Stimulated activated naive B cell treated with anti-CD40 and anti-IgM and Interleukin-4, amounts not matched to agents 10 μg/mL and 1 μg/mL and 100 μg/mL, for 72 hours (primary cell): ENCODE data around the gene SCN3B.

Source experiments
- ATAC-seq, 2 donors: fragments of 150-1000 bp; cut with Tn5 transposase; replicated peaks; 2 replicates each; pipeline ENCODE4 v1.10.0; 2021; ENCODE audit warnings: moderate library complexity in 1 of 2
- DNase-seq: peaks from one replicate; pipeline ENCODE4 v3.0.0; 2021
- H3K27ac Mint-ChIP-seq: one replicate; pipeline ENCODE4 v1.8.0; 2022; ENCODE audit warnings: mild to moderate bottlenecking, mixed read lengths
- H3K27me3 Mint-ChIP-seq, 2 donors: one replicate each; pipeline ENCODE4 v1.8.0; 2022; ENCODE audit warnings: mixed read lengths in 2 of 2
- H3K36me3 Mint-ChIP-seq, 2 donors: one replicate each; pipeline ENCODE4 v1.8.0; 2022; ENCODE audit warnings: mixed read lengths in 2 of 2, mild to moderate bottlenecking in 1 of 2
- H3K4me1 Mint-ChIP-seq, 2 donors: one replicate each; pipeline ENCODE4 v1.8.0; 2022; ENCODE audit warnings: mixed read lengths in 2 of 2, mild to moderate bottlenecking in 1 of 2
- H3K4me3 Mint-ChIP-seq, 2 donors: one replicate each; pipeline ENCODE4 v1.8.0; 2022; ENCODE audit warnings: mild to moderate bottlenecking in 2 of 2, mixed read lengths in 2 of 2, moderate library complexity in 1 of 2
- H3K9me3 Mint-ChIP-seq, 2 donors: one replicate each; pipeline ENCODE4 v1.8.0; 2022; ENCODE audit warnings: mixed read lengths in 2 of 2, mild to moderate bottlenecking in 1 of 2

The SCN3B gene

DNA sequence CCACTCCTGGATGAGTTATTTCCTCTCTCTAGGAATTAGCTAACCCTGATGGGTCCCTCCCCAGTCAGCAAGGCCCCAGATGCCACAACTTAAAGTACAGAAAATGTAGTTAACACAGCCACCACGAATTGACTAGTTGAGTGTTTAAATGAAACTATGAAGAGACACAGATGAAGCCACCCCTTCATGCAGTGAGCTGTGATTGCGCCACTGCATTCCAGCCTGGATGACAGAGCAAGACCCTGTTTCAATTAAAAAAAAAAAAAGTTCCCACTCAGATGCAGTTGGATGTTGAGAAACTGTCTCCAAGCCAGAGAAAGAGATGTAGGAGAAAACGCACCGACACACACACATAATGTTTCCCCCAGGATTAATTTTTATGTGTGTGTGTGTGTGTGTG lies 53.3 kb downstream of the SCN3B start:
- ATAC-seq (no peak), DNase-seq (no peak)
- Mint-ChIP-seq H3K9me3 (no peaks in the 10 kb centered on the region), H3K27me3 (no peaks in the 10 kb centered on the region), H3K27ac (no peak overlapping the region), H3K4me3 (no peak overlapping the region), H3K36me3 (no peaks in the 10 kb centered on the region), H3K4me1 (peaks cover 8 to 9% of the 10 kb centered on the region in 2 donors)

DNA sequence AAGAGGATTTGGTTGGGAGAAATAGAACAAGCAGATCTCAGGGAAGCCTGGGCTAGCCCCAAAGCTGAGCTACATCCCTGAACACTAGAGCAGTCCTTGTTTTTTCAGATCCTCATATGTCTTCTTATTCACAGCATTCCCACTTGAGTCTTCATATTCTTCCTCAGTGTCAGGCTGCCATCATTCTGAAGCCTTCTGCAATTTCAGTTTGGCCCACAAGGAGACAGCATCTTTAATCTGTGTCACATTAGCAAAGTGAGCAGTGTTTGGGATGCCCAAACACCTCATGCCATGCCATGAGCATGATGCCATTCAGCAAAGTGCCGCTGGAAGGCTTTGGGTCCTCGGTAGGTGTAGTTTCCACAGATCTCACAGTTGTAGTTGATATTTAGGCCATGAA lies 56.6 kb downstream of the SCN3B start:
- Mint-ChIP-seq H3K4me3 (no peak overlapping the region), H3K27me3 (no peaks in the 10 kb centered on the region), H3K27ac (no peak overlapping the region), H3K36me3 (no peaks in the 10 kb centered on the region), H3K4me1 (no peaks in the 10 kb centered on the region), H3K9me3 (no peaks in the 10 kb centered on the region)
- ATAC-seq, result no peak
- DNase-seq, result no peak

DNA sequence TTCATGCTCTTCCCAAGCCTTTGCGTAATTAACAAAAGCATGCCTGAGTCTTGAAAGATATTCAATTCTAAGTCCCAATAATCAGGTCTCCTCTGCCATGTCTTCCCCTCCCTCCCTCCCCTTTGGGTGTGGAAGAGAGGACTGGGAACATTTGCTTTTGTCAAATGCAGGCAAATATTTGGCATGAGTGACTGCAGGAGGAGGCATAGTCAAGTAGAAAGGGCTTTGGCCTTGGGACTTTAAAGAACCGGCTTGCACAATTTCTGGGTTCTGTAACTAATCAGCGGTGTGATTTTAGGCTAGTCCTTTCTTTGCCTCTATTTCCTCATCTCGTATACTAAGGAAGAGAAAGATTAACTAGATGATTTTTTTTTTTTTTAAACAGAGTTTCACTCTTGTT lies 59.5 kb downstream of the SCN3B start:
- no peaks in the 10 kb centered on the region for H3K9me3 Mint-ChIP-seq
- H3K27me3 Mint-ChIP-seq, result no peaks in the 10 kb centered on the region
- H3K4me1 Mint-ChIP-seq, result no peaks in the 10 kb centered on the region
- no peak overlapping the region for H3K4me3 Mint-ChIP-seq
- H3K36me3 Mint-ChIP-seq, result no peaks in the 10 kb centered on the region
- ATAC-seq (no peak), DNase-seq (no peak)
- H3K27ac Mint-ChIP-seq, result no peak overlapping the region

DNA sequence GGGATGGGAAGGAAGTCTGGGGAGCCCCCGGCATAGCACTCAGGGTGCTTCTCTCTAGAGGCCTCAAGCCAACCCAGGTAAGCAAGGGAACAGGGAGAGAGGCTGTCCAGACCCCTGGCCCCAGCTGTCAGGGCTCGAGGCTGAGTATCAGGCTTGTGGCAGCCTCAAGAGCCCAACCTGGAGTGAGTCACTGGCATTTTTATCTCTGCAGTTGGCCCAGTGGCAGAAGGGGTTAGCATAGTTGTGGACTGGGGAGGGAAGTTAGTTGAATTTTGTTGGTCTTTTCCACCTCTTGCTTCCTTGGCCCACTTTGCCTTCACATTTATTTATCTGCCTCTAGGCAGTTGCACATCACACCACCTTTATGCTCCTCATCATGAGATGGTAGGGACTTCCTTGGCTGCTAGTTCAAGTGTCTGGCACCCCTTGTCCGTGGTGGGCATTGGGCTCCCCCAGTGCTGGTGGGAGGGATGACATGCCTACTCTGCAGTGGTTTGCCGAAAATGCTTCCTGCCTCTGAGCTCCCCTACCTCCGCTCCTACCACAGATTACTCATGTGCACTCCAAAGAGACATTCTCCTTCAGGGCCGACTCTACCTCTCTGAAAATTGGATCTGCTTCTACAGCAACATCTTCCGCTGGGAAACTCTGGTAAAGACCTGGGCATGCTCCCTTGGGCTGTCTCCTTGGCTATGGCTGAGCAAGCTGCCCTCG lies 60.1 kb downstream of the SCN3B start:
- H3K27ac Mint-ChIP-seq, result no peak overlapping the region
- no peaks in the 10 kb centered on the region for H3K9me3 Mint-ChIP-seq
- H3K4me3 Mint-ChIP-seq, result no peak overlapping the region
- no peaks in the 10 kb centered on the region for H3K4me1 Mint-ChIP-seq
- H3K36me3 Mint-ChIP-seq, result no peaks in the 10 kb centered on the region
- ATAC-seq (no peak), DNase-seq (no peak)
- no peaks in the 10 kb centered on the region for H3K27me3 Mint-ChIP-seq

DNA sequence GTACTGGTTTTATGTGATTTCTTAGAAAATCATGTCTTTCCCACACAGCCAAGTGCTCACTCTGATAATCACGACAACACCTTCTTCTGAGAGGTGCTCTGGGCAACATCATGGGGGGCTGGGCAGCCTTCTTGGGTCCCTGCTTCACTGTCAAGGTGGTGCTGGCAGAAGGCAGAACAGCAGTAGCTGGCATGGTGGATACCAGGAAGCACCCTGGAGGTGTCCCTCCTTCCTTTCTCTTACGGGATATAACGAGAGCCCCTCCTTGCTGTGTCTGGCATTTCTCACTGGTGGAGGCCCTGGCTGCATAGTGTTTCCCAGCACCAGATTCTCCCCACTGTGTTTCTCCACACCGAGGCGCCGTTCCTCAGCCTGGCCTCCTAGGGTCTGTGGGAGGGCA lies 60.9 kb downstream of the SCN3B start:
- H3K27me3 Mint-ChIP-seq, result no peaks in the 10 kb centered on the region
- H3K27ac Mint-ChIP-seq, result no peak overlapping the region
- ATAC-seq (no peak), DNase-seq (no peak)
- H3K4me3 Mint-ChIP-seq, result no peak overlapping the region
- H3K9me3 Mint-ChIP-seq, result no peaks in the 10 kb centered on the region
- no peaks in the 10 kb centered on the region for H3K36me3 Mint-ChIP-seq
- no peaks in the 10 kb centered on the region for H3K4me1 Mint-ChIP-seq

DNA sequence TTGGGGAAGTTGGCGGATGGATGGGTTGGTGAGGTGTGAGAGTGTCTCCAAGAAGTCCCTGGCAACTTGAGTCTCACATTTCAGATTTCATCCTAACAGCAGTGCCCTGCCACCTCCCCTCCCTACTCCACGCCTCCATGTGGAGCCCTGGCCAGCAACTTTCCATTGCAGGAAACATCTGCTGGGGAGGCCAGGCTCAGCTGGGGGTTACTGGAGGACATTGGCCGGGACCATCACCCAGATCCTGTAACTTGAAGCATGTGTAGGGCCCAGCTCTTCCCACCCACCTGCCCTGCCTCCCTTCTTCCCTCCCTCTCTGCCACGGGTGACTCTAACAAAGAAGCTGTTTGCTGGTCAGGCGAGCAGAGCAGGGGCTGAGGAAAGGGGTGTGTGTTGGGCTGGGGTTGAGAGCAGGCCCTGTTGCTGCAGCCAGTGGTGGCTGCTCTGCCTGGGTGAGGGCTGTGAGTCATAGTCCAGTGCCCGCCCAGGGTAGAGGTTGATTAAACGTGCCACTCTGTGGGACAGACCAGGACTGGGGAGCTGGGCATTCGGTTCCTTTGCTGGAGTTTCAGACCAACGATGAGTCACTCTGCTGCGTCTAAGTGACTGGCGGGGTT lies 64.0 kb downstream of the SCN3B start:
- no peaks in the 10 kb centered on the region for H3K36me3 Mint-ChIP-seq
- no peak for DNase-seq
- no peaks in the 10 kb centered on the region for H3K27me3 Mint-ChIP-seq
- H3K4me3 Mint-ChIP-seq, result no peak overlapping the region
- no peaks in the 10 kb centered on the region for H3K4me1 Mint-ChIP-seq
- no peak overlapping the region for H3K27ac Mint-ChIP-seq
- no peak for ATAC-seq
- no peaks in the 10 kb centered on the region for H3K9me3 Mint-ChIP-seq

DNA sequence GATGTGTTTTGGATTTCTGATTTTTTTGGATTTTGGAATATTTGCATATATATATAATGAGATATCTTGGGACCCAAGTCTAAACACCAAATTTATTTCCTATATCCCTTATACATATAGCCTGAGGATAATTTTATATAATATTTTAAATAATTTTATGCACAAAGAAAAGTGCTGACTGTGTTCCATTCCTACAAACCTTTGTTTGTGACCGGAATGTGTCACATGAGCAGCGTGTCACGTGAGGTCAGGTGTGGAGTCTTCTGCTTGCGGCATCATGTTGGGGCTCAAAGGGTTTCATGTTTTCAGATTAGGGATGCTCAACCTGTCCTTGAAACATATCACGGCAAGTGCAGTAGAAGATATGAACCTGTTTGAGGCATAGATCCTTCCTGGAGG lies 65.6 kb downstream of the SCN3B start:
- DNase-seq, result no peak
- no peak overlapping the region for H3K27ac Mint-ChIP-seq
- no peak for ATAC-seq
- no peaks in the 10 kb centered on the region for H3K9me3 Mint-ChIP-seq
- no peaks in the 10 kb centered on the region for H3K36me3 Mint-ChIP-seq
- H3K4me3 Mint-ChIP-seq, result no peak overlapping the region
- H3K27me3 Mint-ChIP-seq, result no peaks in the 10 kb centered on the region
- H3K4me1 Mint-ChIP-seq, result no peaks in the 10 kb centered on the region

DNA sequence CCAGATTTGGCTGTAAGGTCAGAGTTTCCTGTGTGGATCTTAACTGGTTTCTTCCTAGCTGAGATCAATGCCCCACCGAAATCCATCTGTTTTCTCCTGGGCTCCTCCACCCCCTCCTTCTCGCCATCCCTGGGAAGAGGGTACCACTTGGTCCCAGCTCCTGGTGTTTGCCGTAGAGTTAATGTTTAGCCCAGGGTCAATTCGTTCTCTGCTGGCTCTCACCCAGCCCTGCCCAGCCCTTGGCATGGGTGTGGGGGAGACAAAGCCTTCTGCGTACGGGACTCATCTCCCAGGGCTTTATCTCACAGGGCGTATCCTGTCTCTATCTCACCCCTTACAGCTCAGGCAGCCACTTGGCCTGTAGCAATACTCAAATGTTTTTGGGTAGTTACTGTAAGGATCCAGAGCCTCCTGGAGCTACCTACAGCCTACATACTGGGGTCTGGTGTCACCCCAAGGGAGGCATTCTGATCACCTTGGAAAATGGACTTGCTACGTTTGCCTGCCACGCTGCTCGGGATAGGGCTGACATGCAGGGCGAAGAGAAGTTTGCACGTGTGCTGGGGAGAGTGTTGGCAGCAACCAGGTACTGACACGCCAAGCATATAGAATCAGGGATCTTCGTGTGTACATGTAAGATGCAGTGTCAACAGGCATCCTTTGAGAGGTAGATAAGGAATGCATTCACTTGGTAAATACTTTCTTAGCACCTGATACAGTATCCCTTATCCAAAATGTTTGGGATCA lies 66.1 kb downstream of the SCN3B start:
- H3K27ac Mint-ChIP-seq, result no peak overlapping the region
- no peaks in the 10 kb centered on the region for H3K27me3 Mint-ChIP-seq
- ATAC-seq (no peak), DNase-seq (no peak)
- H3K9me3 Mint-ChIP-seq, result no peaks in the 10 kb centered on the region
- no peak overlapping the region for H3K4me3 Mint-ChIP-seq
- no peaks in the 10 kb centered on the region for H3K36me3 Mint-ChIP-seq
- H3K4me1 Mint-ChIP-seq, result no peaks in the 10 kb centered on the region

DNA sequence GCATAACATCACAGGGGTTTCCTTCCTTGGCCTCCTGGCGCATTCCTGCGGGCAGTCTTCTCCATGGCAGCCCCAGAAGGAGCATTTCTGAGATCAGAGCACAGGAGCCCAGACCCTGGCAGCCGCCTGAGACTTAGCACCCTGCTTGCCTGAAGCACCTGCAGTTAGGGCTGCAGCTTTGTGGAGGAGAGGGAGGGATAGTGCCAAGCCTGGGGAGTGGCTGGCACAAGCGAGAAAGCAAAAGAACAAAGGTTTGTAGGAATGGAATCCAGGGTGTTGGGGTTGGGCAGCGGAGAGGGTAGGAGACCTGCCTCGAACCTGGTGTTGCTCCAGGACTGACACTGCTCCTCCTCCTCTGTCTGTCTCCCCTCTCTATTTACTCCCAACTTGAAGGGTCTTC lies 66.9 kb downstream of the SCN3B start:
- Mint-ChIP-seq H3K27me3 (no peaks in the 10 kb centered on the region), H3K9me3 (no peaks in the 10 kb centered on the region), H3K4me1 (no peaks in the 10 kb centered on the region), H3K36me3 (no peaks in the 10 kb centered on the region), H3K4me3 (no peak overlapping the region), H3K27ac (no peak overlapping the region)
- DNase-seq, result no peak
- no peak for ATAC-seq

DNA sequence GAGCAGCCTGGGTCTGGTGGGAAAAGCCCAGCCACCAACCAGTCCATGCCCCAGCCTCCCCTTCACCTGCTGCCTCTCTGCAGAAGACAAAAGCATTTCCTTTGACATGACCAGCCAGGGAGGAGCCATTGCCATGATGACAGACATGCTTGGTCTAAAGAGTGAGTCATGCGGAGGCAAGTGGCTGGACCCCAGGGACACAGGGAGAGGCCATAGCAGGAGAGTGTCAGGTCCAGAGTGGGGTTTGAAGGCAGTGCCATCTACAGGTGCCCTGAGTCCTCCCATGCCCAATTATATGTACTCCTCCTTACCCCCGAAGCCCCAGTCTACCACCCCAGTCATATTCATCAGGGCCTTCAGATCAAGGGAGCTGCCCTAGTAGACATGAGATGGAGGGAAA lies 67.4 kb downstream of the SCN3B start:
- ATAC-seq, result no peak
- Mint-ChIP-seq H3K27ac (no peak overlapping the region), H3K9me3 (no peaks in the 10 kb centered on the region), H3K4me3 (no peak overlapping the region), H3K36me3 (no peaks in the 10 kb centered on the region), H3K4me1 (no peaks in the 10 kb centered on the region), H3K27me3 (no peaks in the 10 kb centered on the region)
- no peak for DNase-seq

DNA sequence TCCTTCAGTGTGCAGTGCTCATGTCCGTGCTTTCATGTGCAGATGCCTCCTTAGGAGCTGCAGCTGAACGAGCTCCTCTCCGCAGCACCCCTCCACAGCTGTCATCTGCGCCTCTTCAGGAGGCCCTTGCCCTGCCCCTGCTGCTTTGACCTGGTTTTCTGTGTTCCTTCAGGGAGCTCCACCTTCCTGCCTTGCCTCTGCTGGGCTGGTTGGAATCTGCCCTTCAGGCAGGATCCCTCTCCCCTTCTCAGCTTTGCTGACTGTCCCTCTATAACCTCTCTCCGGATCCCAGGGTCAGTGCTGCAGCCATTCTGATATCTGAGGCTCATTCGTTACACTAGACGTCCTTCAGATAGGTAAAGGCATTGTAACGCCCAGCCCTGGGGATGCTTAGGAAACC lies 67.9 kb downstream of the SCN3B start:
- DNase-seq (no peak), ATAC-seq (no peak)
- Mint-ChIP-seq H3K36me3 (no peaks in the 10 kb centered on the region), H3K27ac (peak overlapping the region; percentile 53), H3K27me3 (no peaks in the 10 kb centered on the region), H3K4me3 (no peak overlapping the region), H3K9me3 (no peaks in the 10 kb centered on the region), H3K4me1 (no peaks in the 10 kb centered on the region)

DNA sequence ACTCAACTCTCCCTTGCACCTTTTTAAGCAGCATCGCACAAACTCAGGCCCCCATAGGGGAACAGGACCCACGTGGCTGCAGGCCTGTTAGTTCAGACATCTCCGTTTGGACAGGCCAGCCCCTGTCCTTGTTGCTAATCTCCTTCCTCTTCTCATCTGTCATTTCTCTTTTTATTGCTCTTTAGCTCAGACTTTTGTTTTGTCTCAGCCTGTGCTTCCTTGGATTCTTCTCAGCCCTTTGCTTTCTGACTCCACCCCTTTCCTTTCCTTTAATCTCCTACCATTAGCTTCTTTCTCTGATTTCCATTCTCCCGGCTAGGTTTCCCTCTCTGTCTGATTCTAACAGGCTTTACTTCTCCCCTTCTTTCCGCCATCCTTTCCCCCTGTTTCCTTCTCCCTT lies 68.7 kb downstream of the SCN3B start:
- no peak overlapping the region for H3K27ac Mint-ChIP-seq
- H3K4me3 Mint-ChIP-seq, result no peak overlapping the region
- H3K27me3 Mint-ChIP-seq, result peaks cover 0 to 7% of the 10 kb centered on the region in 2 donors
- H3K9me3 Mint-ChIP-seq, result no peaks in the 10 kb centered on the region
- no peaks in the 10 kb centered on the region for H3K36me3 Mint-ChIP-seq
- peaks cover 0 to 7% of the 10 kb centered on the region in 2 donors for H3K4me1 Mint-ChIP-seq
- DNase-seq, result no peak
- ATAC-seq, result no peak

DNA sequence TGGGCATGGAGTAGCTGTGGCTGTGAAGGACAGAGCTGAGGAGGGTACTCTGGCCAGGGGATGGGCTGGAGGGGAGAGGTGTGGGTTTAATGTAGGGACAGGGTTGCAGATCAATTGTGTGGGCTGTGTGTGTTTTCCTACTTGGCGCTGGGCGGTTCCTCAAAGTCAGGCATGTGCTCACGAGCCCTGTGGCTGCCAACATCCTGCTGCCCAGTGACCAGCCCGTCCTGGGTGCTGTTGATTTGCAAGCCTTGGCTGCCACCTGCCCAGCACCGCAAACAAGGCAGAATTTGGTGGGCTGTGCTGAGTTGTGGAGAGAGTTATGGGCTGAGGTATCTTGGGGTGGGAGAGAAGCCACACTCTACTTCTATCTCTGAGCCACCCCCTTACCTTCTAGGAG lies 69.2 kb downstream of the SCN3B start:
- ATAC-seq, result no peak

DNA sequence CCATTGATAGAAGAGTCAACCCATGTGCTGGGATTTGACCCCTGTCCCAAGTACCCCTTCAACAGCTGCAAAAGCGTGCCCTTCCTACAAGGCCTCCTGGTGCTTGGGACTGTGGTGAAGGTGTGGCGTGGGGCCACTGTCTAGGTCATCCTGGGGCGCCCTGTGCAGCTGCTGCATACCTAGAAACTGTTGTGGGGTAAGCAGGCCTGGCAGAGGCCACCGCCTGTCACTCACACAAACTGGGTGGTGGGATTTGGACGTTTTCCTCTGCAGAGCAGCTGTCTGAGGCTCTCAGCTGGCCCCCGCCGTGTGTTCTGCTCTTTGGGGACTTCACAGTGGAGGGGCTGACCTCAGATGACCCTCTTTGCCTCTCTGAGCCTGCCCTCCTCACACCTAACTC lies 69.7 kb downstream of the SCN3B start:
- DNase-seq (no peak), ATAC-seq (no peak)
- no peaks in the 10 kb centered on the region for H3K36me3 Mint-ChIP-seq
- H3K27ac Mint-ChIP-seq, result no peak overlapping the region
- peaks cover 2 to 12% of the 10 kb centered on the region in 2 donors for H3K4me1 Mint-ChIP-seq
- no peak overlapping the region for H3K4me3 Mint-ChIP-seq
- no peaks in the 10 kb centered on the region for H3K9me3 Mint-ChIP-seq
- peaks cover 0 to 12% of the 10 kb centered on the region in 2 donors for H3K27me3 Mint-ChIP-seq

More for the DNA sequence above, 69.2 kb downstream of the SCN3B start:
- no peaks in the 10 kb centered on the region for H3K9me3 Mint-ChIP-seq
- no peak for DNase-seq
- H3K27me3 Mint-ChIP-seq, result peaks cover 0 to 12% of the 10 kb centered on the region in 2 donors
- H3K4me3 Mint-ChIP-seq, result no peak overlapping the region
- H3K36me3 Mint-ChIP-seq, result no peaks in the 10 kb centered on the region
- no peak overlapping the region for H3K27ac Mint-ChIP-seq
- peaks cover 2 to 12% of the 10 kb centered on the region in 2 donors for H3K4me1 Mint-ChIP-seq

DNA sequence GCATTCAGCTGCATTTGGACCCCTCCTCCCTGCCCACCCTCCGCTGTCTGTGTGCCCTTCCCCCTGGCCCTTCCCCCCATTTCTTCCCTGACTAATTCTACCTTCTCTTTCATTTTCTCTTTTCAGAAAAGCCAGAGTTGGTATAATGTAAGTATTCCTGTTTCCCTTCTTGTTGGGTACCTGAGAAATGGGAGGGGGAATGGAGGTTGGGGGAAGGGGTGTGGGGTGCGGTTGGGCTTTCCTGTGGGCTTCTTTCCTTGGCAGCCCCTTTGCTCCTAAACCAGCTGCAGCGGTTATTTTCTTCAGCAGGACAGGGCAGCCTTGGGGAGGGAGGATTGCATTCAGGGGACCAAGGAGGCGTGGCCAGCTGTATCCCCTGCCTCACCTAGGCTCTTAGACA lies 70.2 kb downstream of the SCN3B start:
- no peak overlapping the region for H3K4me3 Mint-ChIP-seq
- no peak for DNase-seq
- peaks cover 0 to 12% of the 10 kb centered on the region in 2 donors for H3K27me3 Mint-ChIP-seq
- ATAC-seq, result no peak
- H3K27ac Mint-ChIP-seq, result no peak overlapping the region
- H3K36me3 Mint-ChIP-seq, result no peaks in the 10 kb centered on the region
- H3K4me1 Mint-ChIP-seq, result peaks cover 2 to 12% of the 10 kb centered on the region in 2 donors
- H3K9me3 Mint-ChIP-seq, result no peaks in the 10 kb centered on the region
